Transverse colon (tissue), 4 donors: ENCODE data around the gene HOXC13. TPM values are rescaled to one million over a fixed set of nuclear protein-coding genes. Genes with fewer than 3 reads are reported as not detected.

Source experiments
- DNase-seq: peaks from one replicate; pipeline ENCODE4 v3.0.0-alpha.2; 2019
- H3K27ac ChIP-seq, 4 donors: fragments of 200-600 bp; sonication (generic); 2 replicates each; pipeline ENCODE4 v1.5.1; 2016 to 2018; ENCODE audit warnings: inconsistent platforms in 4 of 4
- H3K27me3 ChIP-seq: fragments of 200-600 bp; sonication (generic); 2 replicates; pipeline ENCODE4 v1.5.1; 2017; ENCODE audit warnings: inconsistent platforms
- H3K36me3 ChIP-seq, 4 donors: fragments of 200-600 bp; sonication (generic); 2 replicates each; pipeline ENCODE4 v1.5.1; 2017 to 2019; ENCODE audit warnings: inconsistent platforms in 4 of 4
- H3K4me1 ChIP-seq, 4 donors: fragments of 200-600 bp; sonication (generic); 2 replicates each; pipeline ENCODE4 v1.5.1; 2017 to 2020; ENCODE audit warnings: inconsistent platforms in 4 of 4
- H3K4me3 ChIP-seq, 4 donors: fragments of 200-600 bp; sonication (generic); 1 replicate in 1 of 4; 2 replicates in 3 of 4; pipeline versions ENCODE4 v1.5.1 to v1.6.1; 2017 to 2019; ENCODE audit warnings: inconsistent platforms in 4 of 4
- H3K9me3 ChIP-seq, 2 donors: fragments of 200-600 bp; sonication (generic); 2 replicates each; pipeline ENCODE4 v1.5.1; 2017 to 2019; ENCODE audit warnings: inconsistent platforms in 2 of 2
- CTCF ChIP-seq, 5 experiments: fragments of 200-600 bp in 3 of 5; fragments of 450-650 bp in 2 of 5; sonication (generic) in 3 of 5; IDR thresholded peaks; 1 replicate in 2 of 5; 2 replicates in 3 of 5; pipeline ENCODE4 v1.5.1; 2016 to 2017; ENCODE audit warnings: antibody characterized with exemption in 5 of 5, inconsistent platforms in 3 of 5, mild to moderate bottlenecking in 2 of 5, moderate library complexity in 1 of 5
- EP300 ChIP-seq: sonication (generic); formaldehyde crosslinking; IDR thresholded peaks from one replicate; pipeline ENCODE4 v1.6.1; 2017; ENCODE audit warnings: antibody characterized with exemption, low read depth
- POLR2A ChIP-seq: fragments of 450-650 bp; IDR thresholded peaks from one replicate; pipeline ENCODE4 v1.6.1; 2016; ENCODE audit warnings: antibody characterized with exemption, mild to moderate bottlenecking, moderate library complexity
- POLR2AphosphoS5 ChIP-seq, 3 donors: sonication (generic); formaldehyde crosslinking; IDR thresholded peaks; one replicate each; pipeline ENCODE4 v1.6.1; 2016; ENCODE audit warnings: antibody characterized with exemption in 3 of 3
- WGBS, 2 donors: methylation state at CpG; one replicate each; pipeline ENCODE4 v1.1.5; 2018; ENCODE audit warnings: low coverage in 1 of 2; 5-methylcytosine and 5-hydroxymethylcytosine counted together
- in situ Hi-C, 4 donors: fragments of 200-750 bp; cut with MboI; loops; one replicate each; pipeline versions ENCODE4 v1.15.0 to v1.15.1; 2017; ENCODE audit warnings: low sequenced_read_pairs in 3 of 4, low pct_ligation_motif_present in 1 of 4, low pct_unique_long_range_greater_than_20kb in 1 of 4
- intact Hi-C: fragments of 100-400 bp; cut with DNase I; formaldehyde crosslinking; loops from one replicate; pipeline ENCODE4 v1.15.1; 2023; ENCODE audit warnings: low total_unique reads
- total RNA-seq, 4 donors: library from RNA; depleted of rRNA; stranded (reverse); fragments of >200 nt; gene quantifications; one replicate each; pipeline ENCODE4 v1.1.0, GENCODE V29; 2016

The HOXC13 gene
- total RNA-seq, 4 donors from 2014 or later = not detected

GRCh38 chr12:53953831-53954693, 15.4 kb downstream of the HOXC13 start:
- in situ Hi-C loops = no loop called here
- intact Hi-C loops = no loop called here
- Histone ChIP-seq H3K27ac (no peak overlapping the region), H3K4me1 (peaks cover 0 to 3% (median 0%) of the 10 kb centered on the region in 4 donors), H3K36me3 (no peaks in the 10 kb centered on the region), H3K4me3 (no peak overlapping the region), H3K27me3 (peaks cover 100% of the 10 kb centered on the region), H3K9me3 (no peaks in the 10 kb centered on the region)
- DNase-seq = no peak
- 6 to 12% methylated on average over 11 to 17 of the region's 19 CpGs for WGBS, 2 donors
- TF ChIP-seq CTCF (IDR thresholded peaks at IDR 0.05) (no peak), POLR2AphosphoS5 (IDR thresholded peaks at IDR 0.05) (no peak), POLR2A (no peak), EP300 (no peak)

- peaks cover 0 to 3% (median 0%) of the 10 kb centered on the region in 4 donors for H3K4me1 ChIP-seq
- in situ Hi-C loops = no loop called here
- no peak within 1 kb of the TSS for H3K27ac ChIP-seq
- WGBS, 2 donors = 7% methylated on average over 20 of the region's 20 CpGs; no CpG with 5 or more reads in 1 of the 2 donors
- no peaks in the 10 kb centered on the region for H3K36me3 ChIP-seq
- no peak within 1 kb of the TSS for H3K4me3 ChIP-seq
- no peak for DNase-seq
- intact Hi-C loops = no loop called here
- H3K9me3 ChIP-seq = no peaks in the 10 kb centered on the region
- TF ChIP-seq POLR2AphosphoS5 (IDR thresholded peaks at IDR 0.05) (no peak), EP300 (no peak), POLR2A (no peak), CTCF (IDR thresholded peaks at IDR 0.05) (no peak)
- peaks cover 100% of the 10 kb centered on the region for H3K27me3 ChIP-seq
Measured at GRCh38 chr12:53954694-53955035, 16.0 kb downstream of the HOXC13 start, which contains the start of gene HOXC12. Gene HOXC12, plus strand, starts transcription at chr12:53954903. Its CDS starts 27 bp downstream, at chr12:53954930.

GRCh38 chr12:53955036-53955775, 16.6 kb downstream of the HOXC13 start:
- H3K36me3 ChIP-seq = no peaks in the 10 kb centered on the region
- TF ChIP-seq POLR2A (no peak), CTCF (IDR thresholded peaks at IDR 0.05) (no peak), EP300 (no peak)
- no peaks in the 10 kb centered on the region for H3K9me3 ChIP-seq
- intact Hi-C loops (no loop called here), in situ Hi-C loops (no loop called here)
- no peak overlapping the region for H3K27ac ChIP-seq
- peaks cover 0 to 3% (median 0%) of the 10 kb centered on the region in 4 donors for H3K4me1 ChIP-seq
- WGBS, 2 donors = 19 to 30% methylated on average over 9 to 49 of the region's 86 CpGs
- H3K27me3 ChIP-seq = peaks cover 100% of the 10 kb centered on the region
- DNase-seq = no peak
- no peak overlapping the region for H3K4me3 ChIP-seq

GRCh38 chr12:53955776-53956250, 17.2 kb downstream of the HOXC13 start:
- Histone ChIP-seq H3K36me3 (no peaks in the 10 kb centered on the region), H3K9me3 (no peaks in the 10 kb centered on the region), H3K27me3 (peaks cover 100% of the 10 kb centered on the region), H3K4me1 (peaks cover 0 to 5% (median 0%) of the 10 kb centered on the region in 4 donors), H3K27ac (no peak overlapping the region), H3K4me3 (no peak overlapping the region)
- intact Hi-C loops = no loop called here
- in situ Hi-C loops = no loop called here
- TF ChIP-seq CTCF (IDR thresholded peaks at IDR 0.05) = no peak
- TF ChIP-seq POLR2AphosphoS5 (IDR thresholded peaks at IDR 0.05) = no peak
- TF ChIP-seq POLR2A = no peak
- TF ChIP-seq EP300 = no peak
- WGBS, 2 donors = 15% methylated on average over 5 to 10 of the region's 10 CpGs
- no peak for DNase-seq
